ENCODE measurements around the gene CACNA1C.

- TF ChIP-seq POLR2A (IDR thresholded peaks at IDR 0.05) (no peak), CTCF (IDR thresholded peaks at IDR 0.05) (no peak), POLR2AphosphoS5 (IDR thresholded peaks at IDR 0.05) (no peak)
Observed at GRCh38 chr12:2124466-2125023, 71.8 kb downstream of the CACNA1C start.

Measured in suprapubic skin (tissue), 4 donors.